ENCODE data around the gene MYBPH.

- TF ChIP-seq, protein P1, sequence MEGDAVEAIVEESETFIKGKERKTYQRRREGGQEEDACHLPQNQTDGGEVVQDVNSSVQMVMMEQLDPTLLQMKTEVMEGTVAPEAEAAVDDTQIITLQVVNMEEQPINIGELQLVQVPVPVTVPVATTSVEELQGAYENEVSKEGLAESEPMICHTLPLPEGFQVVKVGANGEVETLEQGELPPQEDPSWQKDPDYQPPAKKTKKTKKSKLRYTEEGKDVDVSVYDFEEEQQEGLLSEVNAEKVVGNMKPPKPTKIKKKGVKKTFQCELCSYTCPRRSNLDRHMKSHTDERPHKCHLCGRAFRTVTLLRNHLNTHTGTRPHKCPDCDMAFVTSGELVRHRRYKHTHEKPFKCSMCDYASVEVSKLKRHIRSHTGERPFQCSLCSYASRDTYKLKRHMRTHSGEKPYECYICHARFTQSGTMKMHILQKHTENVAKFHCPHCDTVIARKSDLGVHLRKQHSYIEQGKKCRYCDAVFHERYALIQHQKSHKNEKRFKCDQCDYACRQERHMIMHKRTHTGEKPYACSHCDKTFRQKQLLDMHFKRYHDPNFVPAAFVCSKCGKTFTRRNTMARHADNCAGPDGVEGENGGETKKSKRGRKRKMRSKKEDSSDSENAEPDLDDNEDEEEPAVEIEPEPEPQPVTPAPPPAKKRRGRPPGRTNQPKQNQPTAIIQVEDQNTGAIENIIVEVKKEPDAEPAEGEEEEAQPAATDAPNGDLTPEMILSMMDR (IDR thresholded peaks at IDR 0.05; ENCODE audit: insufficient read depth, low read depth, low read length): no peak
- TF ChIP-seq EZH2 (IDR thresholded peaks at IDR 0.05; ENCODE audit: insufficient read depth, low read length): no peak
Measured at GRCh38 chr1:203199816-203200571, 24.4 kb upstream of the MYBPH start.

Data from astrocyte (in vitro differentiated cells and primary cell).